IMR-90 (cell line): Measurements from ENCODE around the gene SLC2A14. TPM values are rescaled to one million over a fixed set of nuclear protein-coding genes. Genes with fewer than 3 reads are reported as not detected.
"Not testable (repeated sequence)": the region's sequence is repeated elsewhere in the genome, so short reads cannot be mapped to it uniquely, and the experiment has no call there.

Experiments used
- ATAC-seq: fragments of 200-7000 bp; cut with Tn5 transposase; 2 replicates; pipeline ENCODE4 v1.9.1; 2020; ENCODE audit warnings: low read depth, mild to moderate bottlenecking, moderate library complexity
- BruUV-seq: library from RNA; stranded (reverse); fragments of 400-500 nt; replicated peaks from 2 replicates; lab custom pipeline; 2021; lab: Mats Ljungman, UMichigan
- CTCF ChIA-PET: fragments of 300-600 bp; formaldehyde crosslinking; extraction: SDS; loops from one replicate; lab custom pipeline; 2021; ENCODE audit warnings: antibody characterized with exemption; lab: Yijun Ruan, JAX
- POLR2A ChIA-PET: fragments of 300-600 bp; sonication (Branson Sonifier 250); formaldehyde crosslinking; loops from one replicate; lab custom pipeline; 2022; ENCODE audit warnings: antibody characterized with exemption; ENCODE audit not compliant: unreplicated experiment; lab: Charles Lee
- DNase-seq: peaks from one replicate; pipeline ENCODE4 v3.0.0; 2013
- H2AFZ ChIP-seq: replicated peaks from 2 replicates; pipeline ENCODE3; 2013; ENCODE audit warnings: low read length, mild to moderate bottlenecking; ENCODE audit not compliant: poor library complexity
- H2AK5ac ChIP-seq: 2 replicates; pipeline ENCODE4 v1.6.1; 2013; ENCODE audit warnings: low read depth, low read length, inconsistent platforms
- H2AK9ac ChIP-seq: replicated peaks from 2 replicates; pipeline ENCODE3; 2013; ENCODE audit warnings: mild to moderate bottlenecking, low read depth, low read length, moderate library complexity; ENCODE audit not compliant: poor library complexity
- H2BK120ac ChIP-seq: 2 replicates; pipeline ENCODE4 v1.6.1; 2013; ENCODE audit warnings: low read depth, low read length, inconsistent platforms
- H2BK15ac ChIP-seq: 3 replicates; pipeline ENCODE4 v1.6.1; 2013; ENCODE audit warnings: low read depth, low read length, inconsistent platforms
- H2BK20ac ChIP-seq: 2 replicates; pipeline ENCODE4 v1.6.1; 2013; ENCODE audit warnings: low read depth, mild to moderate bottlenecking, inconsistent platforms, low read length, moderate library complexity
- H2BK5ac ChIP-seq: 2 replicates; pipeline ENCODE4 v1.6.1; 2013; ENCODE audit warnings: mild to moderate bottlenecking, low read depth, low read length, inconsistent platforms; ENCODE audit not compliant: poor library complexity, severe bottlenecking
- H3K14ac ChIP-seq: replicated peaks from 2 replicates; pipeline ENCODE4 v1.6.1; 2013; ENCODE audit warnings: low read depth, low read length, inconsistent platforms
- H3K18ac ChIP-seq: 2 replicates; pipeline ENCODE4 v1.6.1; 2013; ENCODE audit warnings: low read depth, low read length, control low read depth
- H3K23ac ChIP-seq: 2 replicates; pipeline ENCODE4 v1.6.1; 2013; ENCODE audit warnings: low read depth, low read length, inconsistent platforms
- H3K27ac ChIP-seq: 2 replicates; pipeline ENCODE4 v1.5.1; 2013; ENCODE audit warnings: mild to moderate bottlenecking, control low read depth, low read length; ENCODE audit not compliant: insufficient read depth
- H3K27me3 ChIP-seq: 2 replicates; pipeline ENCODE4 v1.6.1; 2013; ENCODE audit warnings: low read length; ENCODE audit not compliant: control insufficient read depth, insufficient read depth
- H3K36me3 ChIP-seq: 2 replicates; pipeline ENCODE4 v1.6.1; 2013; ENCODE audit warnings: low read length, mixed read lengths; ENCODE audit not compliant: control insufficient read depth, insufficient read depth
- H3K4ac ChIP-seq: 2 replicates; pipeline ENCODE4 v1.6.1; 2013; ENCODE audit warnings: low read depth, low read length, inconsistent platforms
- H3K4me1 ChIP-seq: 2 replicates; pipeline ENCODE4 v1.6.1; 2013; ENCODE audit warnings: low read length, mixed read lengths; ENCODE audit not compliant: control insufficient read depth, insufficient read depth
- H3K4me2 ChIP-seq: 2 replicates; pipeline ENCODE4 v1.6.1; 2013; ENCODE audit warnings: low read depth, mild to moderate bottlenecking, control low read depth, low read length, moderate library complexity
- H3K4me3 ChIP-seq: 2 replicates; pipeline ENCODE4 v1.5.1; 2013; ENCODE audit warnings: low read depth, mild to moderate bottlenecking, control low read depth, low read length, moderate library complexity; ENCODE audit not compliant: insufficient read depth
- H3K56ac ChIP-seq: 2 replicates; pipeline ENCODE4 v1.6.1; 2013; ENCODE audit warnings: low read length, inconsistent platforms; ENCODE audit not compliant: insufficient read depth; ENCODE audit errors: extremely low read depth
- H3K79me1 ChIP-seq, 2 experiments: 2 replicates each; pipeline ENCODE4 v1.6.1; 2013; ENCODE audit warnings: low read length in 2 of 2, inconsistent platforms in 1 of 2, low read depth in 1 of 2
- H3K9ac ChIP-seq: 2 replicates; pipeline ENCODE4 v1.6.1; 2013; ENCODE audit warnings: low read depth, low read length, control low read depth
- H3K9me1 ChIP-seq: 2 replicates; pipeline ENCODE4 v1.6.1; 2013; ENCODE audit warnings: low read length, inconsistent platforms; ENCODE audit not compliant: insufficient read depth
- H3K9me3 ChIP-seq: 2 replicates; pipeline ENCODE4 v1.6.1; 2013; ENCODE audit warnings: low read length; ENCODE audit not compliant: control insufficient read depth, insufficient read depth
- H4K20me1 ChIP-seq: 2 replicates; pipeline ENCODE4 v1.6.1; 2013; ENCODE audit warnings: low read length, inconsistent platforms; ENCODE audit not compliant: insufficient read depth
- H4K5ac ChIP-seq: 2 replicates; pipeline ENCODE4 v1.6.1; 2013; ENCODE audit warnings: mild to moderate bottlenecking, low read depth, low read length, control low read depth
- H4K8ac ChIP-seq, 2 experiments: 2 replicates each; pipeline ENCODE4 v1.6.1; 2013; ENCODE audit warnings: low read depth in 2 of 2, low read length in 2 of 2, control low read depth in 1 of 2, inconsistent platforms in 1 of 2
- H4K91ac ChIP-seq: 2 replicates; pipeline ENCODE4 v1.6.1; 2013; ENCODE audit warnings: low read depth, low read length, inconsistent platforms; ENCODE audit not compliant: insufficient read depth
- ELK1 ChIP-seq: fragments of 150-350 bp; IDR thresholded peaks from 2 replicates; pipeline ENCODE4 v1.6.1; 2016; ENCODE audit warnings: low read depth, mild to moderate bottlenecking, low read length, moderate library complexity, borderline replicate concordance
- NFE2L2 ChIP-seq: fragments of 150-350 bp; IDR thresholded peaks from 2 replicates; pipeline ENCODE4 v1.6.1; 2016; ENCODE audit warnings: low read depth, mild to moderate bottlenecking, low read length
- RAD21 ChIP-seq: IDR thresholded peaks from 2 replicates; pipeline ENCODE4 v1.6.1; 2012; ENCODE audit warnings: low read length, improper control_type of control experiment
- RFX5 ChIP-seq: IDR thresholded peaks from 2 replicates; pipeline ENCODE4 v1.8.0; 2012; ENCODE audit warnings: low read depth, mild to moderate bottlenecking, low read length, moderate library complexity
- WGBS, 2 experiments: methylation state at CpG; one replicate each; pipeline versions ENCODE4 v1.1.5 to v1.1.7; 2013; ENCODE audit warnings: missing lambda C conversion rate in 2 of 2; ENCODE audit not compliant: insufficient read length in 1 of 2; ENCODE audit errors: extremely low coverage in 2 of 2; 5-methylcytosine and 5-hydroxymethylcytosine counted together
- dilution Hi-C: fragments of 300-500 bp; cut with HindIII; formaldehyde crosslinking; loops from one replicate; pipeline ENCODE4 v1.14.3; 2018; ENCODE audit warnings: low sequenced_read_pairs; ENCODE audit not compliant: unreplicated experiment
- in situ Hi-C: fragments of 300-500 bp; cut with MboI; formaldehyde crosslinking; loops from 3 replicates; pipeline ENCODE4 v1.14.3; 2019; ENCODE audit warnings: low sequenced_read_pairs, inconsistent platforms, mixed read lengths
- intact Hi-C: fragments of 100-400 bp; cut with micrococcal nuclease; formaldehyde crosslinking; loops from 2 replicates; pipeline ENCODE4 v1.10.0; 2022
- polyA plus RNA-seq, 3 experiments: library from polyadenylated mRNA; depleted of rRNA; stranded (reverse); fragments of >200 nt; gene quantifications; 2 replicates each; pipeline ENCODE4 v1.2.3, GENCODE V29; 2012; ENCODE audit warnings: low replicate concordance in 1 of 3
- total RNA-seq: library from RNA; depleted of rRNA; stranded (reverse); fragments of >200 nt; gene quantifications from 2 replicates; pipeline ENCODE4 v1.2.3, GENCODE V29; 2012

The SLC2A14 gene
- total and polyA plus RNA-seq, 2 of the 4 experiments (the other 2 are of a cell fraction), result 0.05 TPM; not detected in 1

- ChIA-PET CTCF (no interaction called here), POLR2A (no interaction called here)
- no peak overlapping the region for H3K9ac ChIP-seq
- intact Hi-C loops, result no loop called here
- no peak overlapping the region for H4K5ac ChIP-seq
- no peak overlapping the region for H3K14ac ChIP-seq
- H3K4me1 ChIP-seq, result no peaks in the 10 kb centered on the region
- H3K4me3 ChIP-seq, result no peak overlapping the region
- WGBS, 2 experiments, result no CpG with 5 or more reads among the region's 2 CpGs
- H3K9me1 ChIP-seq, result no peaks in the 10 kb centered on the region
- no peak overlapping the region for H4K91ac ChIP-seq
- no peak overlapping the region for H3K27ac ChIP-seq
- TF ChIP-seq ELK1 (no peak), RAD21 (no peak), RFX5 (no peak), NFE2L2 (no peak)
- H3K4me2 ChIP-seq, result no peak overlapping the region
- no peak overlapping the region for H2BK120ac ChIP-seq
- no TSS peak for BruUV-seq
- in situ Hi-C loops, result no loop called here
- no peaks in the 10 kb centered on the region for H3K36me3 ChIP-seq
- no peaks in the 10 kb centered on the region for H3K9me3 ChIP-seq
- DNase-seq (no peak), ATAC-seq (no peak)
- no peak overlapping the region for H2BK5ac ChIP-seq
- dilution Hi-C loops, result no loop called here
- no peak overlapping the region for H2BK20ac ChIP-seq
- no peak overlapping the region for H3K56ac ChIP-seq
- H2BK15ac ChIP-seq, result no peak overlapping the region
- no peak overlapping the region for H2AK9ac ChIP-seq
- no peak overlapping the region for H3K18ac ChIP-seq
- H4K8ac ChIP-seq, result no peak overlapping the region
- no peak overlapping the region for H3K4ac ChIP-seq
- H3K23ac ChIP-seq, result no peak overlapping the region
- no peak overlapping the region for H2AK5ac ChIP-seq
- no peak overlapping the region for H2AFZ ChIP-seq
- H3K27me3 ChIP-seq, result peaks cover 7% of the 10 kb centered on the region
- no peaks in the 10 kb centered on the region for H4K20me1 ChIP-seq
- no peaks in the 10 kb centered on the region for H3K79me1 ChIP-seq
Observed at GRCh38 chr12:7784701-7785100, 88.0 kb downstream of the SLC2A14 start.

DNA sequence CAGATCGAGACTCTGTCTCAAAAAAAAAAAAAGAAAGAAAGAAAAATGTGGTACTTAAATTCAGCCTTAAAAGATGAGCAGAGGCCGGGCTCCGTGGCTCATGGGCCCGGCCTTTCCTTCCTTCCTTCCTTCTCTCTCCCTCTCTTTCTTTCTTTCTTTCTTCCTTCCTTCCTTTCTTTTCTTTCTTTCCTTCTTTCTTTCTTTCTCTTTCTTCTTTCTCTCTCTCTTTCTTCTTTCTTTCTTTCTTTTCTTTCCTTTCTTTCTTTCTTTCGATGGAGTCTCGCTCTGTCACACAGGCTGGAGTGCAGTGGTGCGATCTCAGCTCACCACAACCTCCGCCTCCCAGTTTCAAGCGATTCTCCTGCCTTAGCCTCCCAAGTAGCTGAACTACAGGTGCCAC lies 89.3 kb downstream of the SLC2A14 start:
- H2BK5ac ChIP-seq, H3K4me2 ChIP-seq, BruUV-seq, dilution Hi-C loops, DNase-seq, H3K56ac ChIP-seq, H2AK9ac ChIP-seq, H4K91ac ChIP-seq, in situ Hi-C loops, H3K18ac ChIP-seq, H3K4me1 ChIP-seq, H2AK5ac ChIP-seq, intact Hi-C loops, H3K27ac ChIP-seq, ATAC-seq, H3K27me3 ChIP-seq, H2AFZ ChIP-seq, H3K9me1 ChIP-seq, H4K8ac ChIP-seq, H4K20me1 ChIP-seq, H4K5ac ChIP-seq, H2BK15ac ChIP-seq, H2BK120ac ChIP-seq, H3K23ac ChIP-seq, H3K9ac ChIP-seq, H3K4me3 ChIP-seq, H3K4ac ChIP-seq, H3K36me3 ChIP-seq, H3K14ac ChIP-seq, H3K9me3 ChIP-seq, H3K79me1 ChIP-seq, H2BK20ac ChIP-seq: not testable (repeated sequence)
- ChIA-PET CTCF (interaction anchor here (0.6 kb wide), 1 partner anchor 750 kb away, joined by 3 read pairs; no protein-coding TSS in a partner anchor), POLR2A (interaction anchor here (0.7 kb wide), 1 partner anchor 31 kb away, joined by 4 read pairs; no protein-coding TSS in a partner anchor)
- WGBS, 2 experiments, result 83% methylated on average over 4 of the region's 9 CpGs; no CpG with 5 or more reads in 1 of the 2 experiments
